ENCODE data around the gene DAZAP1. TPM values are rescaled to one million over a fixed set of nuclear protein-coding genes. Genes with fewer than 3 reads are reported as not detected.

The DAZAP1 gene
- total and polyA plus RNA-seq, 5 donors from 2014 or later = 2.4 to 153 (median 5.0) TPM

DNA sequence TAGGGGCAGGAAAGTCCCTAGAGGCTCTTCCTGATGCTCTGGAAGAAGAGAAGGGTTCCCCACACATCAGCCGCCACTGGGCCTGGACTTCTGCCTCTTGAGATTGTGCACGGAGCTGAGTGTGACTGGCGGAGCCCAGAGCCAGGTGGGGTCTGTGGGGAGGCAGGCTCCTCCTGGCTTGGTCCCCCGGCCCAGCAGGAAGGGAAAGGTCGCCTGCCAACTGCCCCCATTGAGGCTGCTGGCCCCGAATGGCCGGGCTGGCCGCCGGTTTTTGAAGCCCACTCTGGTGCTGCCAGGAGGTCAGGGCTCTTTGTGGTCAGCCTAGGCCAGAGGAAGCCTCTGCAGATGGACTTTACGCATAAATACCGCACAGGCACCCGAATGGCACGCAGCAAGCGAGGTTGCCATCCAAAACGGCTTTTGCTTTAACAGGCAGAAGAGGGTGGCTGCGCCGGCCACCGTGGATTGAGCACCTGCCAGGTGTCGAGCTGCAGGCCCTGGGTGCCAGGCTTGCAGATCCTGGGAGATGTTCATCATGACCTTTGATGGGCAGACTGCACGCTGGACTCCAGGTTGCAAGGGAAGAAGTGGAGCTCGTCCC lies 5.0 kb downstream of the DAZAP1 start:
- no peaks in the 10 kb centered on the region for H3K27me3 ChIP-seq (ENCODE audit: control insufficient read depth, insufficient read depth, low read length)
- H3K9me3 ChIP-seq (ENCODE audit: control insufficient read depth in 2 of 2, low read length in 2 of 2) = no peaks in the 10 kb centered on the region
- Mint-ChIP-seq H3K27me3 (no peaks in the 10 kb centered on the region), H3K9me3 (no peaks in the 10 kb centered on the region), H3K4me1 (peaks cover 0 to 86% (median 45%) of the 10 kb centered on the region in 4 donors), H3K27ac (peak overlapping the region in 1 of 3 donors; percentile 62), H3K4me3 (peak overlapping the region in 2 of 4 donors; percentile 71 to 95), H3K36me3 (peaks cover 15% of the 10 kb centered on the region)
- ATAC-seq (ENCODE audit: low read depth in 2 of 2) = no peak
- DNase-seq = no peak
- no peak overlapping the region for H3K4me3 ChIP-seq (ENCODE audit: low read depth, low read length)
- H3K4me1 ChIP-seq (ENCODE audit: control insufficient read depth, insufficient read depth, low read length, poor library complexity, severe bottlenecking) = peaks cover 76% of the 10 kb centered on the region
- peaks cover 25% of the 10 kb centered on the region for H3K36me3 ChIP-seq (ENCODE audit: control insufficient read depth, insufficient read depth, low read length)
- H3K27ac ChIP-seq (ENCODE audit: insufficient read depth, low read length, poor library complexity, severe bottlenecking) = no peak overlapping the region

GRCh38 chr19:1412995-1413800 lies 5.8 kb downstream of the DAZAP1 start:
- no peak for ATAC-seq (ENCODE audit: low read depth in 2 of 2)
- Histone ChIP-seq H3K4me1 (ENCODE audit: control insufficient read depth, insufficient read depth, low read length, poor library complexity, severe bottlenecking) (peaks cover 76% of the 10 kb centered on the region), H3K27me3 (ENCODE audit: control insufficient read depth, insufficient read depth, low read length) (no peaks in the 10 kb centered on the region), H3K9me3 (ENCODE audit: control insufficient read depth in 2 of 2, low read length in 2 of 2) (no peaks in the 10 kb centered on the region), H3K27ac (ENCODE audit: insufficient read depth, low read length, poor library complexity, severe bottlenecking) (no peak overlapping the region), H3K4me3 (ENCODE audit: low read depth, low read length) (no peak overlapping the region), H3K36me3 (ENCODE audit: control insufficient read depth, insufficient read depth, low read length) (peaks cover 32% of the 10 kb centered on the region)
- no peaks in the 10 kb centered on the region for H3K27me3 Mint-ChIP-seq
- peak overlapping the region in 3 of 4 donors; percentile 56 to 79 (median 75) for H3K4me3 Mint-ChIP-seq
- H3K4me1 Mint-ChIP-seq = peaks cover 0 to 94% (median 48%) of the 10 kb centered on the region in 4 donors
- peak overlapping the region in 1 of 3 donors; percentile 52 for H3K27ac Mint-ChIP-seq
- H3K9me3 Mint-ChIP-seq = no peaks in the 10 kb centered on the region
- H3K36me3 Mint-ChIP-seq = peaks cover 19% of the 10 kb centered on the region
- no peak for DNase-seq

- Mint-ChIP-seq H3K27me3 (no peaks in the 10 kb centered on the region), H3K9me3 (peaks cover 0 to 2% (median 0%) of the 10 kb centered on the region in 7 donors), H3K4me1 (peaks cover 0 to 75% (median 32%) of the 10 kb centered on the region in 4 donors), H3K4me3 (peak overlapping the region in 1 of 4 donors; percentile 38), H3K36me3 (peaks cover 25% of the 10 kb centered on the region), H3K27ac (peak overlapping the region in 2 of 3 donors; percentile 25 to 26)
- Histone ChIP-seq H3K9me3 (ENCODE audit: control insufficient read depth in 2 of 2, low read length in 2 of 2) (no peaks in the 10 kb centered on the region), H3K27ac (ENCODE audit: insufficient read depth, low read length, poor library complexity, severe bottlenecking) (peak overlapping the region; percentile 30), H3K27me3 (ENCODE audit: control insufficient read depth, insufficient read depth, low read length) (no peaks in the 10 kb centered on the region), H3K36me3 (ENCODE audit: control insufficient read depth, insufficient read depth, low read length) (peaks cover 54% of the 10 kb centered on the region), H3K4me1 (ENCODE audit: control insufficient read depth, insufficient read depth, low read length, poor library complexity, severe bottlenecking) (peaks cover 51% of the 10 kb centered on the region), H3K4me3 (ENCODE audit: low read depth, low read length) (peak overlapping the region; percentile 19)
- ATAC-seq (ENCODE audit: low read depth in 2 of 2) (no peak), DNase-seq (no peak)
These were observed 8.8 kb downstream of the DAZAP1 start for GRCh38 chr19:1416014-1416841.

- Histone ChIP-seq H3K27ac (ENCODE audit: insufficient read depth, low read length, poor library complexity, severe bottlenecking) (no peak overlapping the region), H3K4me3 (ENCODE audit: low read depth, low read length) (no peak overlapping the region), H3K9me3 (ENCODE audit: control insufficient read depth in 2 of 2, low read length in 2 of 2) (no peaks in the 10 kb centered on the region), H3K27me3 (ENCODE audit: control insufficient read depth, insufficient read depth, low read length) (no peaks in the 10 kb centered on the region), H3K36me3 (ENCODE audit: control insufficient read depth, insufficient read depth, low read length) (peaks cover 59% of the 10 kb centered on the region), H3K4me1 (ENCODE audit: control insufficient read depth, insufficient read depth, low read length, poor library complexity, severe bottlenecking) (peaks cover 42% of the 10 kb centered on the region)
- no peak for DNase-seq
- Mint-ChIP-seq H3K4me3 (peak overlapping the region in 1 of 4 donors; percentile 56), H3K36me3 (peaks cover 25% of the 10 kb centered on the region), H3K4me1 (peaks cover 0 to 66% (median 27%) of the 10 kb centered on the region in 4 donors), H3K9me3 (peaks cover 0 to 2% (median 0%) of the 10 kb centered on the region in 7 donors), H3K27ac (peak overlapping the region in 1 of 3 donors; percentile 55), H3K27me3 (no peaks in the 10 kb centered on the region)
- no peak for ATAC-seq (ENCODE audit: low read depth in 2 of 2)
These were observed 9.8 kb downstream of the DAZAP1 start for GRCh38 chr19:1417145-1417544.

DNA sequence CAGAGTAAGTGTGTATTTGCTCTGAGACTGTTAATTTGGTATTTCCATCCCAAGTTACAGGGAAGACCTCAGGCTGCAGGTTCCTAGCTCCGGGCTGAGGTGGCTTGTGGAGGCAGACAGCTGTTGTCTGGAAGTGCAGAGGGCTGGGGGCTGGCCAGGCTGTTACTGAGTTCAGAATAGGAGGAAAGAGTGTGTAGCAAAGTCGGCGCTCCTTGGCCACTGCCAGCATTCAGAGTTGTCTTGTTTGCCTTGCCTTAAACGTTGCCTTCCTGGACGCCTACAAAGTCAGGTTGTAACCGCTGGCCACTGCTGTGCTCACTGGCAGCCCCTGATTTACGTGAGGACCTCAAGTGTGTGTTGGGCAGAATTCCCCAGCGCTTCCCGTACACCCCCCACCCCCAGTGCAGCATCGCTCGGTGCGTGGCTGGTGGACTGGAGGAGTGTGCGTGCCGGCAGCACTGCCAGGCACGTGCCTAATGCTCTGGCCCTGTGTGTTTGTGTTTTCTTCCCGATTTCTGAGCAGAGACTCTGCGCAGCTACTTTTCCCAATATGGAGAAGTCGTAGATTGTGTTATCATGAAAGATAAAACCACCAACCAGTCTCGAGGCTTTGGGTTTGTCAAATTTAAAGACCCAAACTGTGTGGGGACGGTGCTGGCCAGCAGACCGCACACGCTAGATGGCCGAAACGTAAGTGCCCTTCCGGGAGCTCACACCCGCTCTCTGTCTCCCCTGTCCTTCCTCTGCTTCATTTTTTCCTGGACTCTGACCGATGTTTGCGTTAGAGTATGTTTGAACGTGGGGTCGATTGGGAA lies 10.5 kb downstream of the DAZAP1 start:
- ATAC-seq (ENCODE audit: low read depth in 2 of 2) (no peak), DNase-seq (no peak)
- Histone ChIP-seq H3K27ac (ENCODE audit: insufficient read depth, low read length, poor library complexity, severe bottlenecking) (no peak overlapping the region), H3K36me3 (ENCODE audit: control insufficient read depth, insufficient read depth, low read length) (peaks cover 59% of the 10 kb centered on the region), H3K27me3 (ENCODE audit: control insufficient read depth, insufficient read depth, low read length) (no peaks in the 10 kb centered on the region), H3K4me1 (ENCODE audit: control insufficient read depth, insufficient read depth, low read length, poor library complexity, severe bottlenecking) (peaks cover 34% of the 10 kb centered on the region), H3K9me3 (ENCODE audit: control insufficient read depth in 2 of 2, low read length in 2 of 2) (no peaks in the 10 kb centered on the region), H3K4me3 (ENCODE audit: low read depth, low read length) (no peak overlapping the region)
- Mint-ChIP-seq H3K4me3 (peak overlapping the region in 1 of 4 donors; percentile 56), H3K9me3 (peaks cover 0 to 2% (median 0%) of the 10 kb centered on the region in 7 donors), H3K4me1 (peaks cover 0 to 58% (median 24%) of the 10 kb centered on the region in 4 donors), H3K27ac (peak overlapping the region in 1 of 3 donors; percentile 56), H3K27me3 (no peaks in the 10 kb centered on the region), H3K36me3 (peaks cover 32% of the 10 kb centered on the region)

- DNase-seq = no peak
- Histone ChIP-seq H3K27me3 (ENCODE audit: control insufficient read depth, insufficient read depth, low read length) (no peaks in the 10 kb centered on the region), H3K36me3 (ENCODE audit: control insufficient read depth, insufficient read depth, low read length) (peaks cover 60% of the 10 kb centered on the region), H3K27ac (ENCODE audit: insufficient read depth, low read length, poor library complexity, severe bottlenecking) (no peak overlapping the region), H3K9me3 (ENCODE audit: control insufficient read depth in 2 of 2, low read length in 2 of 2) (no peaks in the 10 kb centered on the region), H3K4me3 (ENCODE audit: low read depth, low read length) (no peak overlapping the region), H3K4me1 (ENCODE audit: control insufficient read depth, insufficient read depth, low read length, poor library complexity, severe bottlenecking) (peaks cover 29% of the 10 kb centered on the region)
- H3K27me3 Mint-ChIP-seq = no peaks in the 10 kb centered on the region
- peaks cover 0 to 53% (median 23%) of the 10 kb centered on the region in 4 donors for H3K4me1 Mint-ChIP-seq
- H3K27ac Mint-ChIP-seq = no peak overlapping the region
- H3K36me3 Mint-ChIP-seq = peaks cover 32% of the 10 kb centered on the region
- ATAC-seq (ENCODE audit: low read depth in 2 of 2) = no peak
- H3K9me3 Mint-ChIP-seq = peaks cover 0 to 2% (median 0%) of the 10 kb centered on the region in 7 donors
- no peak overlapping the region for H3K4me3 Mint-ChIP-seq
These were observed 11.1 kb downstream of the DAZAP1 start for GRCh38 chr19:1418496-1418775.

Measured in CD4-positive, CD25-positive, alpha-beta regulatory T cell (primary cell).